Activated T-cell treated with anti-CD3 and anti-CD28 coated beads, Interleukin-2, amount 50 U/mL, for 24 hours (primary cell): Measurements from ENCODE around the gene BASP1.

Experiments
- DNase-seq: peaks from one replicate; pipeline ENCODE4 v3.0.0-alpha.2; 2020
- H3K27ac Mint-ChIP-seq: 2 replicates; pipeline ENCODE4 v1.8.0; 2020; ENCODE audit warnings: mild to moderate bottlenecking, mixed read lengths
- H3K27me3 Mint-ChIP-seq: 2 replicates; pipeline ENCODE4 v1.8.0; 2020; ENCODE audit warnings: mixed read lengths
- H3K36me3 Mint-ChIP-seq: 2 replicates; pipeline ENCODE4 v1.8.0; 2020; ENCODE audit warnings: low read depth, mixed read lengths
- H3K4me1 Mint-ChIP-seq: 2 replicates; pipeline ENCODE4 v1.8.0; 2020; ENCODE audit warnings: low read depth, mixed read lengths
- H3K4me3 Mint-ChIP-seq: 2 replicates; pipeline ENCODE4 v1.8.0; 2020; ENCODE audit warnings: mild to moderate bottlenecking, moderate library complexity, mixed read lengths
- H3K9me3 Mint-ChIP-seq: 2 replicates; pipeline ENCODE4 v1.8.0; 2020; ENCODE audit warnings: mixed read lengths

Gene BASP1

DNA sequence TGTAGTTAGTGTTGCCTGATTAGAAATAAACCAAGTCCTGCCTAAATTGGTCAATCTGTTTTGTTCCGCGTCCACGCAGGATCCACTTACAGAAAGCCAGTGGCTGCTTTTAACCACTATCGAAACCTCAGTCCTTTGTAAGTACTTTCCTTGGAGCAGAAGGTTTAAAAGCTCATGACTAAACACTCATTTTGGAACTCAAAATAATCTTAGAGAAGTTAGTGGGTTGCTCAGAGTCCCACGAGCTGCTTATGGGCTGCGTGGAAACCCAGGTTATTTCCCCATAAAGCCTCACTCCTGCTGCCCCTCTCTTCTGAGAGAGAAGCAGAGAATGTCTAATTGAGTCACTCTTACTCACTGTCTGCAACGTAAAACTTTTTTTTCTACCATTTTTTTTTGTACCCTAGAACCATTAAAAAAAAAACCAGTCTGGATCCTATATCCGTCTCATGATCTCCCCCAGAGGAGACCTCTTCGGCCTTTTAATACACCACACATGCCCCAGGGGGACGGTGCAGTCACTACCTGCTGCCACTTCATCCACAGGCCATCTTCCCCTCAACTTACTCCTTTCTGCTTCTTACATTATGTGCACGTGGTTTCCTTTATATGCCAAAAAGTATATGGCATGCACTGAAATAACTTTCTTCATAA lies 7.6 kb downstream of the BASP1 start:
- Mint-ChIP-seq H3K36me3 (no peaks in the 10 kb centered on the region), H3K9me3 (no peaks in the 10 kb centered on the region), H3K4me3 (no peak overlapping the region), H3K27me3 (peaks cover 41% of the 10 kb centered on the region), H3K4me1 (no peaks in the 10 kb centered on the region), H3K27ac (no peak overlapping the region)
- no peak for DNase-seq

DNA sequence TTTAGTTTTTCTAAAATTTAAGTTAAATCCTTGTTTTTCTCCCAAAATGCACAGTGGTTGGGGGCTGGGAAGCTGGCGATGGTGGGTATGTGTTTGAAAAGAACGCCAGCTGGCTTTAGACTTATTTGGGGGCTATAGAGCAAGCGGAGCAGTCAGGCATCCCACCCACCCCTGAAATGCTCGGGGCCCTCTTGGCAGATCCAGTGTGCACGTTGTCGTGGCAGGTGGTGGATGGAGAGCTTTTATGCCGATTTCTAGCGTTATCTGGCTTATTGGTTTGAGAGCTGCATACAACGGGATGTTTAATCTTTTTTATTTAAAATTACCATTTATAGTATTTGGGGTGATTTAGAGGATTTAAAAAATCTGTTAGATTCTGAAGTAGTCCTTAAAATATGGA lies 8.1 kb downstream of the BASP1 start:
- Mint-ChIP-seq H3K4me1 (no peaks in the 10 kb centered on the region), H3K27ac (no peak overlapping the region), H3K4me3 (no peak overlapping the region), H3K9me3 (no peaks in the 10 kb centered on the region), H3K27me3 (peaks cover 40% of the 10 kb centered on the region), H3K36me3 (no peaks in the 10 kb centered on the region)
- no peak for DNase-seq

DNA sequence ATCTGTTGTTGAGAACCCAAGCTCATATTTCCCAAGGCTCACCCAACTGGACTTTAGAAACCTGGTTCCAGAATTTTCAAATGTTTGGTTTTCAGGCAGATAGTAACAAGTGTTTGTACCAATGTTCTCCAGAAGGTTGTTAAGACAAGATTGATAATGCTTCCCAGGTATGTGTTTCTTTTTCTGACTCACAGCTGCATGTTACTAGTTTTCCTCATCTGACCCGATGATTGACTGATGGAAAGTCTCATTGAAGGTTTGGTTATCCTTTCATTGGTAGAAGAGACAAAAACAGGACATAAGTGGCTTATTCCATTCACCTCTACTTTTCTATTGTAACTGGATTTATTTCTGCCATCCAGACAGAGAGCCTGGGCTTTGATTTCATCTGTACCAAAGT lies 10.4 kb downstream of the BASP1 start:
- Mint-ChIP-seq H3K27me3 (peaks cover 28% of the 10 kb centered on the region), H3K36me3 (no peaks in the 10 kb centered on the region), H3K4me1 (no peaks in the 10 kb centered on the region), H3K4me3 (no peak overlapping the region), H3K27ac (no peak overlapping the region), H3K9me3 (no peaks in the 10 kb centered on the region)
- no peak for DNase-seq

GRCh38 chr5:17228821-17229291 lies 11.4 kb downstream of the BASP1 start:
- Mint-ChIP-seq H3K4me1 (no peaks in the 10 kb centered on the region), H3K4me3 (no peak overlapping the region), H3K27me3 (peaks cover 18% of the 10 kb centered on the region), H3K36me3 (no peaks in the 10 kb centered on the region), H3K9me3 (no peaks in the 10 kb centered on the region), H3K27ac (no peak overlapping the region)
- DNase-seq: no peak

DNA sequence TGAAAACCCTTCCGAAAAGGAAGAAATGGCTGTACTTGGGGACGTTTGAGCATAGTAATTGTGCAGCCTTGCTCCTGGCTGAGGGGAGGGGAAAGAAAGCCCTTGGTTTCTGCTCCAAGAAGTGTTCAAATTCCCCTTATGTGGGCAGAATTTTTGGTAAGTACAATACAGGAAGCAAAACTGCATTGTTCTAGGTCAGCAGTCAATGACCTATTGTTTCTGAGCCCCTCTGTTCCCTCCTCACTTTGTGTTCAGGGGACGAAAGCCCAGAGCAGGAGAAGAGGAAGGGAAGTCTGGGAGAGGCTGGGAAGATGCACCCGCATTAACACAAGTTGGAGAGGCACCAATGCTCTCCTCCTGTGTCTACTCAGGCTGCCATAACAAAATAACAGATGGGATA lies 11.9 kb downstream of the BASP1 start:
- Mint-ChIP-seq H3K4me3 (no peak overlapping the region), H3K27me3 (peaks cover 13% of the 10 kb centered on the region), H3K9me3 (no peaks in the 10 kb centered on the region), H3K4me1 (no peaks in the 10 kb centered on the region), H3K27ac (no peak overlapping the region), H3K36me3 (no peaks in the 10 kb centered on the region)
- no peak for DNase-seq

DNA sequence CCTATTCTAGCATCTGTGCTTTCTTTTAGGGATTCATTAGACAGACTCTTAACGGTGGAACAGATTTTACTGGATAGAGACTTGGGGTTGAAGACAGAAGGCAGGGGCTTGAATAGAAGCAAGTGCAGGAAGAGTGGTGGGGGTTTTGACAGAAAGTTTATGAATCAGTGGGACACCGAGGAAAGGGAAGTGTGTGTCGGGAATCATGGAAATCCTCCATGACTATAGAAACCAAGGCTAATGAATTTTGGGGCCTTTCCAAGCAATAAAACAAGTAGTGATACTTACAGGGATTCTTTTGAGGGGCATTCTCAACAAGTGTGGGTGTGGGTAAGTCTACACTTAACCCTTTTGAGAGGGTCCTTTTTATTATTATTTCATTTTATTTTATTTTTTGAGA lies 12.8 kb downstream of the BASP1 start:
- H3K27me3 Mint-ChIP-seq: peaks cover 6% of the 10 kb centered on the region
- no peak overlapping the region for H3K4me3 Mint-ChIP-seq
- no peaks in the 10 kb centered on the region for H3K9me3 Mint-ChIP-seq
- H3K36me3 Mint-ChIP-seq: no peaks in the 10 kb centered on the region
- H3K4me1 Mint-ChIP-seq: no peaks in the 10 kb centered on the region
- H3K27ac Mint-ChIP-seq: no peak overlapping the region
- no peak for DNase-seq

DNA sequence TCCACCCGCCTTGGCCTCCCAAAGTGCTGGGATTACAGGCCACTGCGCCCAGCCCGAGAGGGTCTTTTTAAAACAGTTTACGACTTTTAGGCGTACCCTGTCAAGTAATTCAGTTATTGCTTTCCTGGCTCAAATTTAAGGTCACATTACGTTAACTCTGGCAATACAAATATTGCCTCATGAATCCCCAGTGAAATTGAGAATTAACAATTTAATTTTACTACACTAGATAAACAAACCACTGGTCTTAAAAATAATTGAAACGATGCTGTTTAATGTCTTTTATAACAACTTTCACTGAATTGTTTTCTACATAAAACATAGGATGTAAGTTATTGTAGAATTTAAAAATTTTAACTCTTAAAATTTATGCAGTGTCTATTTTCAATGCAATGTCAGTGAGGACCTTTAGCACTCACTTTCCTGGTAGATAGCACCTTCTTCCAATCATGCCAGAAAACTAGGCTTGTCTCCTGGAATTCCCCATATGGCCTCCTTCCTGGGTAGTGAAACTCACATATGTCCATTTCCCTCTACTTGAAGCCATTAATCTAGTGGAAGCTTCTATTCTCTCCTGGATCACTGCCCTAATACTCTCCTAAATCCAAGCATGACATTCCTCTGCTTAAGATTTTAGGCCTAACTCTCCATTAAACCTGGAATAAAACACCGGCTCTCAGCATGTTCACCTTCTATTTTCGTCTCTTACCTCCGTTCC lies 13.5 kb downstream of the BASP1 start:
- H3K27ac Mint-ChIP-seq: no peak overlapping the region
- no peaks in the 10 kb centered on the region for H3K4me1 Mint-ChIP-seq
- peaks cover 3% of the 10 kb centered on the region for H3K27me3 Mint-ChIP-seq
- no peak for DNase-seq
- no peaks in the 10 kb centered on the region for H3K36me3 Mint-ChIP-seq
- no peak overlapping the region for H3K4me3 Mint-ChIP-seq
- no peaks in the 10 kb centered on the region for H3K9me3 Mint-ChIP-seq

DNA sequence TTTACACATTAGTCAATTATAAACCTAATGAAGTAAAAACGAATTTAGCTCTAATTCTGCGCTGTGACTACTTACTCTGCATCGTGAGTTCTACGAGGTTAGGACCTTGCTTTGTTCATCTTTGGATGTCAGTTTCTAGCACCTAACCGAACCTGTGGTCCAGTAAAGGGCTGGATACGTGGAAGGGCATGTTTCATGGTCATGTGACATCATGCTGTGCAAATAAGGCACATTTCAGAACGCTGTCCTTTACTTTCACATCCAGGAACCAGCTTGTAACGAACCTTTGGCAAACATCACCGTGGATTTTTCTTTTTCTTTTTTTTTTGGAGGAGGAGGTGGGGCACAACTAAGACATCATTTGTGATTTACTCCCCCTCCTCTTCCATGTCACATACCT lies 15.0 kb downstream of the BASP1 start:
- no peak overlapping the region for H3K27ac Mint-ChIP-seq

DNA sequence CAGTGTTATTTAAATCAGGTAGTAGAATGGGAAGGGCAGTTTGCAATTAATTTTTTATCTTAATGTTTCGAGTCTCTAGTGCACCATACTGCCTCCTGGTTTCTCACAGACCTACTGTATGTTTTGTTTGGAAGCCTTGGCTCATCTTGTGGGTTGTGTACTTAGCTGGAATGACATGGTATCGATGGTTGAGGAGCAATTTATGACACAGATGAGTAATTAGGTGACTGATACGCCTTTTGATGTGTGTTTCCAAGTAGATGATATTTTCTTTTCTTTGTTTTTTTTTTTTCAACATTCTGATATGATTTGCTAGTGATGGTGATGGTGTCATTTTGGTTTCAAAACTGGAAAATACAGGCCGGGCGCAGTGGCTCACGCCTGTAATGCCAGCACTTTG lies 16.1 kb downstream of the BASP1 start:
- H3K9me3 Mint-ChIP-seq: no peaks in the 10 kb centered on the region
- peaks cover 3% of the 10 kb centered on the region for H3K27me3 Mint-ChIP-seq
- H3K4me1 Mint-ChIP-seq: no peaks in the 10 kb centered on the region
- H3K36me3 Mint-ChIP-seq: no peaks in the 10 kb centered on the region
- H3K4me3 Mint-ChIP-seq: no peak overlapping the region
- no peak for DNase-seq
- no peak overlapping the region for H3K27ac Mint-ChIP-seq

More for the DNA sequence above, 15.0 kb downstream of the BASP1 start:
- Mint-ChIP-seq H3K4me1 (no peaks in the 10 kb centered on the region), H3K36me3 (no peaks in the 10 kb centered on the region), H3K27me3 (peaks cover 3% of the 10 kb centered on the region), H3K4me3 (no peak overlapping the region), H3K9me3 (no peaks in the 10 kb centered on the region)
- DNase-seq: no peak

- Mint-ChIP-seq H3K36me3 (no peaks in the 10 kb centered on the region), H3K4me3 (no peak overlapping the region), H3K27me3 (peaks cover 3% of the 10 kb centered on the region), H3K9me3 (no peaks in the 10 kb centered on the region), H3K27ac (no peak overlapping the region), H3K4me1 (no peaks in the 10 kb centered on the region)
- no peak for DNase-seq
These were observed 16.9 kb downstream of the BASP1 start for GRCh38 chr5:17234374-17234773.

DNA sequence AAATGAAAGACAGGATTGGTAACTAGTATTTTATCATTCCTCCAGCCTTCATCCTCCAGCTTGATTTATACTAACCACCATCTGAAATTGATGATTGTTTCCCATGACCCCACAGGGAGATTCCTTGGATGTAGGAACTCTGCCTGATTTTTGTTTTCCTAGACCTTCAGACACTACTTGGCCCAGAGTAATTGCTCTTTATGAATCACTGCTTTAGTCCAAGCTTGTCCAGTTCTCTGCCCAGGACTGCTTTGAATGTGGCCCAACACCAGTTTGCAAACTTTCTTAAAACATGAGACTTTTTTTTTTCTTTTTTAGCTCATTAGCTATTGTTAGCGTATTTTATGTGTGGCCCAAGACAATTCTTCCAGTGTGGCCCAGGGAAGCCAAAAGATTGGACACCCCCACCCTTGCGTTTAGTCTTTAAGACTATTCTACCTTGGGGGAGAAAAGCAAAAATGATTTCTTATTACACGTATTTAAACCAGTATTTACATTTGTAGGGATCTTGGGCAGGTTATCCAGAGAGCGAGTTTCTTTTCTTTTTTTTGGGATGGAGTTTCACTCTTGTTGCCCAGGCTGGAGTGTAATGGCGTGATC lies 18.4 kb downstream of the BASP1 start:
- no peaks in the 10 kb centered on the region for H3K27me3 Mint-ChIP-seq
- no peak overlapping the region for H3K27ac Mint-ChIP-seq
- H3K4me3 Mint-ChIP-seq: no peak overlapping the region
- no peak for DNase-seq
- no peaks in the 10 kb centered on the region for H3K4me1 Mint-ChIP-seq
- no peaks in the 10 kb centered on the region for H3K36me3 Mint-ChIP-seq
- H3K9me3 Mint-ChIP-seq: no peaks in the 10 kb centered on the region

DNA sequence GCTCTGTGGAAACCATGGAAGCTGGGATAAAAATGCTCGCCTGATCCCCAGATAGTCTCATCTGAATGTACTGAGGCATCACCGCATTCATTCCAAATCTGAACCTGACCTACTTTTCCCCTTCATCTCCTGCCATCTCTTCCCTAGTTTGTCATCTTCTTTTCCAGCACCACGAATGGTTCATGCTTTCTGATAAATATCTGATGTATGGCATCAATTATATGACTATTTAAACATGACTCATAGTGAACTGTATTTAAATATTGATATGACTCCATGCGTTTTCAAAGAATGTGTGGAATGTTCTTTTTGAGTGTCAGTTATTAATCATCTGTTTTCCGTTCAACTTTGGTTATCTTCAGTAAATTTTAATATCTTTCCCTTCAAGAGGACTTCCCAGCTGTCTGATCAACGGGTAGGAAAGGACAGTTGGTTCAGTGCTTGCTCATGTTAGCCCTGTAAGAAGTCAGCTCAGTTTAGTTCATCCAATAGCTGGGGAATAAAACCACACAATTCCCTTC lies 21.1 kb downstream of the BASP1 start:
- no peaks in the 10 kb centered on the region for H3K4me1 Mint-ChIP-seq
- no peaks in the 10 kb centered on the region for H3K36me3 Mint-ChIP-seq
- no peak overlapping the region for H3K27ac Mint-ChIP-seq
- no peaks in the 10 kb centered on the region for H3K27me3 Mint-ChIP-seq
- no peaks in the 10 kb centered on the region for H3K9me3 Mint-ChIP-seq
- DNase-seq: no peak
- H3K4me3 Mint-ChIP-seq: no peak overlapping the region

- no peaks in the 10 kb centered on the region for H3K36me3 Mint-ChIP-seq
- no peak overlapping the region for H3K4me3 Mint-ChIP-seq
- DNase-seq: no peak
- H3K27me3 Mint-ChIP-seq: no peaks in the 10 kb centered on the region
- H3K27ac Mint-ChIP-seq: no peak overlapping the region
- H3K9me3 Mint-ChIP-seq: no peaks in the 10 kb centered on the region
- no peaks in the 10 kb centered on the region for H3K4me1 Mint-ChIP-seq
These were observed 22.5 kb downstream of the BASP1 start for GRCh38 chr5:17239953-17240352.

DNA sequence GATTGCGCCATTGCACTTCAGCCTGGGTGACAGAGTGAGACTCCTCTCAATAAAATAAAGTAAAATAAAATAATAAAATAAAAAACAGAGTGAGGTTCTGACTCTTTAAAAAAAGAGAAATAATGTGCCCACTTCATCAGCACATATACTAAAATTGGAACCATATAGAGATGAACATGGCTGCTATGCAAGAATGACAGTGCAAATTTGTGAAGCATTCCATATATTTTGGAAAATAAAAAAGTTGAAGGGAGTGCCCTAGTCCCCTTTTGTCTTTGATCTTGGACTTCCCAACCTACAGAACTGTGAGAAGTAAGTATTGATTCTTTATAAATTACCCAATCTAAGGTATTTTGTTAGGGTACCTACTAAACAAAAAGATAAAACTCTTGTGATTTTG lies 23.1 kb downstream of the BASP1 start:
- Mint-ChIP-seq H3K27ac (no peak overlapping the region), H3K9me3 (no peaks in the 10 kb centered on the region), H3K27me3 (no peaks in the 10 kb centered on the region), H3K4me1 (no peaks in the 10 kb centered on the region), H3K4me3 (no peak overlapping the region), H3K36me3 (no peaks in the 10 kb centered on the region)
- DNase-seq: no peak

DNA sequence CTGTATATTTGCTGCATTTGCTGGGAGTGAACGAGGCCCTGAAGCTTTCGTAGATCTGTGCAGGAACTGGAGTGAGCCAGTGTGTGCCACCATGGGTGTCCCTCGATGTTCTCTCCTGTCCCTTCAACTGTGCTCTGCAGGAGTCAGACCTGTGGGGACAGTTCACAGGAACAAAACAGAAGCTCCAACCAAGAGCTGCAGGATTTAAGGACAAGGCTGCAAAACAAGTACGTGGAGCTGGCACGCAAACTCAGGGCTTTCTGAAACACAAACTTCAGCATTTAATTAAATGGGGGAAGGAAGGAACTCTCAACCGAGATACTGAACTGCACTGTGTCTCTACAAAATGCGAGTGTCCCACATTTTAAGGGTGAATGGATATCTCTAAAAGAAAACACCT lies 24.2 kb downstream of the BASP1 start:
- H3K27ac Mint-ChIP-seq: no peak overlapping the region
- H3K9me3 Mint-ChIP-seq: no peaks in the 10 kb centered on the region
- no peak overlapping the region for H3K4me3 Mint-ChIP-seq
- DNase-seq: no peak
- no peaks in the 10 kb centered on the region for H3K36me3 Mint-ChIP-seq
- no peaks in the 10 kb centered on the region for H3K4me1 Mint-ChIP-seq
- no peaks in the 10 kb centered on the region for H3K27me3 Mint-ChIP-seq
